ENCODE data around the gene TNFRSF9.
"Not testable (repeated sequence)": the region's sequence is repeated elsewhere in the genome, so short reads cannot be mapped to it uniquely, and the experiment has no call there.

The TNFRSF9 gene

GRCh38 chr1:7953850-7954609, 13.4 kb upstream of the TNFRSF9 start:
- CTCF ChIA-PET, result no interaction called here
- H3K27ac ChIP-seq, result peak overlapping the region; percentile 88
- TF ChIP-seq CTCF (conservative IDR thresholded peaks at IDR 0.05; ENCODE audit: low read depth), result no peak
- DNase-seq (ENCODE audit: low spot score), result peak; percentile 81
- POLR2A ChIA-PET (ENCODE audit: low non-redundant PET), result interaction anchor here (0.5 kb wide), 1 partner anchor 21 kb away, joined by 3 read pairs; no protein-coding TSS in a partner anchor

DNA sequence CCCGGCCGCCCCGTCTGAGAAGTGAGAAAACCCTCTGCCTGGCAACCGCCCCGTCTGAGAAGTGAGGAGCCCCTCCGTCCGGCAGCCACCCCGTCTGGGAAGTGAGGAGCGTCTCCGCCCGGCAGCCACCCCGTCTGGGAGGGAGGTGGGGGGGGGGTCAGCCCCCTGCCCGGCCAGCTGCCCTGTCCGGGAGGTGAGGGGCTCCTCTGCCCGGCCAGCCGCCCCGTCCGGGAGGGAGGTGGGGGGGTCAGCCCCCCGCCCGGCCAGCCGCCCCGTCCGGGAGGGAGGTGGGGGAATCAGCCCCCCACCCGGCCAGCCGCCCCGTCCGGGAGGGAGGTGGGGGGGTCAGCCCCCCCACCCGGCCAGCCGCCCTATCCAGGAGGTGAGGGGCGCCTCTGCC, 12.2 kb upstream of the TNFRSF9 start:
- POLR2A ChIA-PET (ENCODE audit: low non-redundant PET); DNase-seq (ENCODE audit: low spot score); H3K27ac ChIP-seq; CTCF ChIA-PET: not testable (repeated sequence)

DNA sequence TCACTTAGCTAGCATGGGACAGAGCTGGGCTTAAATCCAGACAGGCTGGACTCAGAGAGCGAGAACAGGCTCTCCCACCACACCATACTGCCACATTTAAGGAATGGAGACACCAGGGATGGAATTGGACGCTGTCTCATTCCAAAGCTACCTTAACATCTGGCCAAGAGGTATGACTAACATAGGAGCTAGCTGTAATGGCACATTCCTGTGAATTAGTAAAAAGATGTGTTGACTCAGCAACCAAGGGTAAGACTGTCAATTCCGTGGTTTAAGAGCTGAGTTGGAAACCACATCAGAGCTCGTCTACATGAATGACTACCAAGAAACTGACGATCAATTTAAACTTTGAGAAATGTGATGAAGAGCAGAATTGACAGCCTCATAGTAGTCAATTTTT, 8.3 kb upstream of the TNFRSF9 start:
- H3K27ac ChIP-seq, result no peak overlapping the region
- ChIA-PET POLR2A (ENCODE audit: low non-redundant PET) (no interaction called here), CTCF (interaction anchor here (0.6 kb wide), 1 partner anchor 562 kb away, joined by 8 read pairs; no protein-coding TSS in a partner anchor)
- DNase-seq (ENCODE audit: low spot score), result peak; percentile 70
- TF ChIP-seq CTCF (conservative IDR thresholded peaks at IDR 0.05; ENCODE audit: low read depth), result no peak

GRCh38 chr1:7943251-7943650, 2.6 kb upstream of the TNFRSF9 start:
- POLR2A ChIA-PET (ENCODE audit: low non-redundant PET), result no interaction called here
- no peak overlapping the region for H3K27ac ChIP-seq
- no peak for DNase-seq (ENCODE audit: low spot score)
- CTCF ChIA-PET, result no interaction called here
- TF ChIP-seq CTCF (conservative IDR thresholded peaks at IDR 0.05; ENCODE audit: low read depth), result no peak

- ChIA-PET POLR2A (ENCODE audit: low non-redundant PET) (no interaction called here), CTCF (no interaction called here)
- no peak overlapping the region for H3K27ac ChIP-seq
- TF ChIP-seq CTCF (conservative IDR thresholded peaks at IDR 0.05; ENCODE audit: low read depth), result no peak
- DNase-seq (ENCODE audit: low spot score), result no peak
These were observed 1.7 kb upstream of the TNFRSF9 start for GRCh38 chr1:7942214-7942921.

GRCh38 chr1:7941437-7941793, 776 bp upstream of the TNFRSF9 start:
- POLR2A ChIA-PET (ENCODE audit: low non-redundant PET), result no interaction called here
- DNase-seq (ENCODE audit: low spot score), result no peak
- no peak for TF ChIP-seq CTCF (conservative IDR thresholded peaks at IDR 0.05; ENCODE audit: low read depth)
- no peak overlapping the region for H3K27ac ChIP-seq
- CTCF ChIA-PET, result no interaction called here

DNA sequence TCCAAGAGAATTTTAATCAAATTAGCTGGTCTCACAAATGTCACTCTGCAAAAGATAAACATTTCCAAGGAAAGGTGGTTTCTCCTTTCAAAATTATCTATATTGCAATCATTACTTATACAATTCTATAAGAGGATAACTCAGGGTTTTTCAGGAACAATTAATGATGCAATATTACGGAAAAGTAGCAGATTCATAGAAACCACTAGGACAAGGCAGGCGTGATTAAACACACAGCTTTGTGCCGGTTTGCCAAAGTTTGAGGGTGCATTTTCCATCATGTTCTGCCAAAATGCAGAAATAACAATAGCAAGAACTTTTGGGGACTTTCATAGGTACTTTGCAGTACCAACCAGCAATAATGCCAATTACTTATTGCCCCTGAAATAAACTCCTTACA, 605 bp downstream of the TNFRSF9 start:
- CTCF ChIA-PET, result no interaction called here
- no peak overlapping the region for H3K27ac ChIP-seq
- no peak for DNase-seq (ENCODE audit: low spot score)
- POLR2A ChIA-PET (ENCODE audit: low non-redundant PET), result no interaction called here
- no peak for TF ChIP-seq CTCF (conservative IDR thresholded peaks at IDR 0.05; ENCODE audit: low read depth)
